DMS114 treated with DMSO at 0.1 percent for 48 hours (cell line): ENCODE data around the gene FOXN3.

Experiments
- DNase-seq: peaks from one replicate; lab custom pipeline; 2025; ENCODE audit not compliant: unreplicated experiment; lab: John Stamatoyannopoulos, UW

FOXN3 gene

DNA sequence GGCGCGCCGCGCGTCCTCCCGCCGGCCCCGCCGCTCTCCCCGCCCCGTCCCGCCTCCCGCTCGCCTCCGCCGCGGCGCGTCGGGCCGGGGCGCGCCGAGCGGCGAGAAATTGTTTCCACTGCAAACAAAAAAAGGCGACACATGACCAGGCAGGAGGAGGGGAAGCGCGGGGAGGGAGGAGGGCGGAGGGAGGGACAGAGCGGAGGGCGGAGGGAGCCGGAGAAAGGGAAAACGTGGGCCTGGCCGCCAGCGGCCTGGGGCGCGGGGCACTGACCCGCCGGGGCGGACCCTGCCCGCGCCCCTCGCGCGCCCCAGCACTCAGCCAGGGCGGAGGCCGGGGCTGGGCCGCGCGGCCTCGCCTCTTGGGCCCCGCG lies at the start of gene FOXN3:
TSS of gene FOXN3 (minus strand) at position 143 of the 374 bp plus-strand sequence. CDS start 4,757 bp downstream, outside the sequence.
- DNase-seq: peak; percentile 45

- no peak for DNase-seq
Observed at GRCh38 chr14:89466484-89466883, 49.5 kb upstream of the FOXN3 start.

GRCh38 chr14:89465876-89466275 lies 48.8 kb upstream of the FOXN3 start:
- no peak for DNase-seq

GRCh38 chr14:89461256-89461655 lies 44.2 kb upstream of the FOXN3 start:
- DNase-seq: no peak

- DNase-seq: no peak
Observed at GRCh38 chr14:89458713-89459420, 41.8 kb upstream of the FOXN3 start.

DNA sequence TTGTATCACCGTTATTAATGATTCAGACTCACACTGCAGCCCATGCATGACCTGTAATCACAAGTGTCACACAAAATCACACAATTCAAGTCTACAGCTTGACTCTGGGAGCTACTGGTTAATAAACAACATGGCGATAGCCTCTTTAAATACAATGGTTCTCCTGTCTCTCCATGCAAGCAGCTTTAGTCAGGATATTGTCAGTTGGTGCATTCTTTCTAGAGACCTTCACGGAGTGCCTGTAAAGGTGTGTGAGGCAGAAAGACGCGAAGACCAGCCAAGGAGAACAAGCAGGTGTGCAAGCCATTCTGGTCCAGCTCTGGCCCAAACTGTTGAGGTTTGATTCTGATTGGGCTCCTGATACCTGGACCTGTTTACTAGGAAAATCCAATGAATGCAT lies 40.0 kb upstream of the FOXN3 start:
- no peak for DNase-seq

GRCh38 chr14:89455412-89455811 lies 38.4 kb upstream of the FOXN3 start:
- DNase-seq: no peak

- DNase-seq: no peak
Observed at GRCh38 chr14:89454996-89455395, 38.0 kb upstream of the FOXN3 start.

DNA sequence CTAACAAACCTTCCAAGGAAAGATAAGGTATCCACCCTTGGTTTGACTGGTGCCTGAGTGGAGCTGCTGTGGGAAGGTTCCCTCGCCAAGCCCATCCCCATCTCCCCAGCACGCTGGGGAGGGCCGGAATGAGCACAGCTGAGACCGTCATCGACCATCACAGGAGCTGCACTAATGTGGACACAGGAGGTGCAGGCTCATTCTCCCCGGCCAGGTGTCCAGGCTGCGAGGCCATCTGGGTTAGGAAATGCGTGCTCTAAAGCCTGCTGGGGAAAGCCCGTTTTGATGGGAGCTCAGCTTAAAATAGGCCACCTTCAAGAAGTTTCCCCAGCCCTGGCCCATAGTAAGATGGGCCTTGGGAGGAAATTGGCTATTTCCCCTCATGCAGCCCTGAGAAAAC lies 35.2 kb upstream of the FOXN3 start:
- DNase-seq: no peak

DNA sequence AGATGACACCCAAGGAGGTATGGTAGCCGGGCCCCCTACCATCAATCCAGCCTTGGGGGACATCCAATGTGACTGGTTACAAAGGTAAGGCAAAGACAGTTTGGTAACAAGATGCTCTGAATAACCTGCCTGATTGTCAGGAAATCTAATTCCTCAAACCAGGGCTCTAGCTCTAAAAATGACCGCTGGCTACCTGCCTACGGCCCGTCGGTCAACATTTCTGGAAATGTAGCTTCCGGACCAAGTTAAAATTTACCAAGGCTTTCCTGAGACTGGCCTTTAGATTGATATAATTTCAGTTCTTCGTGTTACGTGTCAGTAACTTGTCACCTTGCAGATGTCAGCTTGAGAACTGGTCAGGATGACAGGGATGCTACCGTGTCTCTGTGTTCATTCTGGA lies 34.2 kb upstream of the FOXN3 start:
- no peak for DNase-seq

DNA sequence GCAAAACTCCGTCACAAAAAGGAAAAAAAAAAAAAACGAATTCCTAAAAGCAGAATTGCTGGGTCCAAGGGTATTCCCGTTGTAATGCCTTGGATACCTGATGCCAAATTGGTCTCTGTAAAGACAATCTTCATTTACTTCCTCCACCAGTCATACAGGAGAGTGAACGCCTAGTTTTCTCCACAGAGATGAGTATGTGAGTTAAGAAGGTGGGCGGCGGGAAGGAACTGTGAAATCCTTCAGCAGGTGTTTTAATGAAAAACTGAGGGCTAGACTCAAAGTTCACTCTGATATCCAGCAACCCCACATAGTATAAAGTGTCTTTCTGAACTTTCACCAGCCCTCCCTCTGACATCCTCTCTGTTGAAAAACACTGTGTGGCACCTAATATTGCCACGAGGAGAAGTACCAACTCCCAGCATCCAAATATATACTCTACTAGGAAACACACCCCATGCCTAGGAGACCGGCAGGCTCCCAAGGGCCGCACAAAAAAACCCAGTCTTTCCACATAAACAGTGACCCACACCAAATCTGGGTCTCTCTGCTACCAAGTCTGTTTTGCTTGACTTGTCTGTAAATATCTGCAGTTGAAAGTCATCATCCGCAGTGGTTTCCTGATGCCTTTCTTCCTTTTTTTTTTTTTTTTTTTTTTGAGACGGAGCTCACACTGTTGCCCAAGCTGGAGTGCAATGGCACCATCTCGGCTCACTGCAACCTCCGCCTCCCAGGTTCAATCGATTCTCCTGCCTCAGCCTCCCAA lies 30.3 kb upstream of the FOXN3 start:
- no peak for DNase-seq

- no peak for DNase-seq
Observed at GRCh38 chr14:89445273-89445973, 28.4 kb upstream of the FOXN3 start.

DNA sequence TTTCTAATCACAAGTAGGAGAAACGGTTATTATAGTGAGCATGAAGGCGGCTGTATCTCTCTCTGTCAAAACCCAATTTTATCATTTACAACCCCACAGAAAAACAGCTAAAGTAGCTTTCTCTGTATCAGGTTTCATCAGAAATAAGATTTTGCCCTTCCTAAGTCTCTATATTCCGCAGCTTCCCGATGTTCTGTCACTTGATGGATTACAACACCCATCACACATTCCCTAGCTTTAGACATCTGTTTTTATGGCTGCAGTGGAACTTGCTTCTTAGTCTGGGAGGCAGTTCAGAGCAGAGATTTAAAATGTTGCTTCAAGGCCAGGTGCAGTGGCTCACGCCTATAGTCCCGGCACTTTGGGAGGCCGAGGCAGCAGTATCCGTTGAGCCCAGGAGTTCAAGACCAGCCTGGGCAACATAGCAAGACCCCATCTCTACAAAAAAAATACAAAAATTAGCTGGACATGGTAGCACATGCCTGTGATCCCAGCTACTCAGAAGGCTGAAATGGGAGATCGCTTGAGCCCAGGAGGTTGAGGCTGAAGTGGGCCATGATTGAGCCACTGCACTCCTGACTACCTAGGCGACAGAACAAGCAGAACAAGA lies 27.6 kb upstream of the FOXN3 start:
- no peak for DNase-seq

- DNase-seq: no peak
Observed at GRCh38 chr14:89444044-89444443, 27.0 kb upstream of the FOXN3 start.

- DNase-seq: no peak
Observed at GRCh38 chr14:89443042-89443629, 26.1 kb upstream of the FOXN3 start.

DNA sequence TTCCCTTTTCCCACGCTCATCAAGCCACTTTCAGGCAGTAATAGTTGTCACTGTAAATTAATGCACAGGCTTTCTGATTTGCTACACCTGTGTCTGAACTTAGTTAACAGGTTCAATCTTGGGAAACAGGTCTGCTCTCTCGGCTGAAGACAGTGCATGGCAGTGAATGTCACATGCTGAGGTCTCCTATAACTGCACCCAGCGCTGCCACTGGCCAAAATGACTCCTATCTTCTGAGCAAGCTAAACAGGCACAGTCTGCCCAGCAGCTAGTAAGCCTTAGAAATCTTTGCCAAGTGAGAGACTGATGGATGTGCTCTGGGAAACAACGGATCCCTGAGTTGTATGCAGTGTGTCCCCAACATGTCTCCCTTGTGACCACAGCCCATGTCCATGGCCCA lies 25.2 kb upstream of the FOXN3 start:
- DNase-seq: no peak

- DNase-seq: no peak
Observed at GRCh38 chr14:89440986-89441909, 24.2 kb upstream of the FOXN3 start.

- DNase-seq: no peak
Observed at GRCh38 chr14:89435892-89436656, 19.0 kb upstream of the FOXN3 start.

DNA sequence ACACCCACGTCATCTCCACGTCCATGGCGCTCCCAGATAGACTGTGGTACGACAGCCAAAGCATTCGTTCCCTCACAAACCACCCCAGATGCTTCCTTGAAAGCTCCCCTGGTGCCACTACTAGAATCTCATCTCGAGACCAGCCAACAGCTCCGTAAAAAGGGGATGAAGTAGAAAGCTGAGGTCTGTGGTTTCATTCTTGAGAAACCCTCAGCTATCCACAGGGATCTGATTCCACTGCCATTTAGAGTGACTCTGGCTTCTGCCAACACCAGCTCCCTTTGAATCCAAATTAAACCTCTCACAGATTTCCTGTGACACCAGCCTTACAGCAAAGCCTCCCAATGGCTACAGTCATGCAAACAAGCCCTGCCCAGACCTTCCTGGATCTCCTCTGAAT lies 18.5 kb upstream of the FOXN3 start:
- no peak for DNase-seq
